HCT116 (cell line): ENCODE results near the gene CRHR1. TPM values are rescaled to one million over a fixed set of nuclear protein-coding genes. Genes with fewer than 3 reads are reported as not detected.

Experiments used
- ATAC-seq: fragments of 200-7000 bp; cut with Tn5 transposase; 2 replicates; pipeline ENCODE4 v1.9.1; 2020; ENCODE audit warnings: mild to moderate bottlenecking, moderate library complexity
- BruUV-seq: library from RNA; stranded (reverse); fragments of 400-500 nt; replicated peaks from 2 replicates; lab custom pipeline; 2021; lab: Mats Ljungman, UMichigan
- CTCF ChIA-PET: fragments of 300-600 bp; sonication (Branson Sonifier 250); formaldehyde crosslinking; loops from one replicate; lab custom pipeline; 2021; ENCODE audit warnings: antibody characterized with exemption; lab: Charles Lee
- POLR2A ChIA-PET: fragments of 300-600, 350-600 bp; sonication (Branson Sonifier 250); formaldehyde crosslinking; loops from one replicate; lab custom pipeline; 2021; ENCODE audit warnings: antibody characterized with exemption; lab: Charles Lee
- RAD21 ChIA-PET, 2 experiments: fragments of 300-600 bp; sonication (Branson Sonifier 250); formaldehyde crosslinking; loops; one replicate each; lab custom pipeline; 2023; ENCODE audit warnings: low total read pairs in 2 of 2; ENCODE audit not compliant: uncharacterized antibody in 2 of 2, unreplicated experiment in 2 of 2, low non-redundant PET in 1 of 2; lab: Charles Lee
- DNase-seq: peaks from one replicate; pipeline ENCODE4 v3.0.0-alpha.2; 2010; ENCODE audit warnings: low read depth, low spot score
- H2AFZ ChIP-seq: fragments of 200-600 bp; shearing (Covaris generic), sonication (generic); 2 replicates; pipeline ENCODE4 v1.6.1; 2017; ENCODE audit warnings: low read depth, mixed run types, mixed read lengths, antibody characterized with exemption, low read length; ENCODE audit not compliant: poor library complexity, severe bottlenecking
- H3K27ac ChIP-seq: 2 replicates; pipeline ENCODE4 v1.5.1; 2012; ENCODE audit warnings: low read depth, low read length
- H3K27me3 ChIP-seq: fragments of 200-600 bp; sonication (generic); 2 replicates; pipeline ENCODE4 v1.6.1; 2016; ENCODE audit warnings: mixed run types, low read length, mixed read lengths; ENCODE audit not compliant: insufficient read depth
- H3K36me3 ChIP-seq, 2 experiments: fragments of 200-500 bp in 1 of 2; fragments of 200-600 bp in 1 of 2; sonication (Bioruptor generic) in 1 of 2; sonication (generic) in 1 of 2; 2 replicates each; pipeline versions ENCODE4 v1.5.1 to v1.6.1; 2014 to 2016; ENCODE audit warnings: low read length in 2 of 2, inconsistent platforms in 1 of 2, mixed read lengths in 1 of 2, mixed run types in 1 of 2; ENCODE audit not compliant: insufficient read depth in 2 of 2, control insufficient read depth in 1 of 2
- H3K4me1 ChIP-seq, 2 experiments: fragments of 200-600 bp in 1 of 2; sonication (generic) in 1 of 2; 2 replicates each; pipeline versions ENCODE4 v1.5.1 to v1.6.1; 2012 to 2017; ENCODE audit warnings: low read length in 2 of 2, inconsistent platforms in 1 of 2, mild to moderate bottlenecking in 1 of 2, mixed read lengths in 1 of 2, mixed run types in 1 of 2, moderate library complexity in 1 of 2; ENCODE audit not compliant: insufficient read depth in 2 of 2, control insufficient read depth in 1 of 2
- H3K4me2 ChIP-seq: fragments of 200-600 bp; sonication (generic); 2 replicates; pipeline ENCODE4 v1.6.1; 2017; ENCODE audit warnings: mixed run types, low read length, mixed read lengths
- H3K4me3 ChIP-seq, 2 experiments: fragments of 200-600 bp in 1 of 2; sonication (generic) in 1 of 2; replicated peaks in 1 of 2; 2 replicates each; pipeline ENCODE4 v1.5.1; 2011 to 2016; ENCODE audit warnings: low read length in 2 of 2, control low read depth in 1 of 2, low read depth in 1 of 2, mild to moderate bottlenecking in 1 of 2, mixed read lengths in 1 of 2, mixed run types in 1 of 2
- H3K79me2 ChIP-seq: fragments of 200-600 bp; sonication (generic); 2 replicates; pipeline ENCODE4 v1.6.1; 2017; ENCODE audit warnings: mild to moderate bottlenecking, mixed run types, low read length, moderate library complexity, mixed read lengths; ENCODE audit not compliant: insufficient read depth
- H3K9ac ChIP-seq: fragments of 200-600 bp; sonication (generic); 2 replicates; pipeline ENCODE4 v1.6.1; 2016; ENCODE audit warnings: low read length, mixed read lengths
- H3K9me2 ChIP-seq: fragments of 200-600 bp; sonication (generic), shearing (Covaris generic); 2 replicates; pipeline ENCODE4 v1.6.1; 2017; ENCODE audit warnings: mixed run types, mild to moderate bottlenecking, moderate library complexity; ENCODE audit not compliant: insufficient read depth
- H3K9me3 ChIP-seq, 2 experiments: fragments of 200-500 bp in 1 of 2; fragments of 200-600 bp in 1 of 2; sonication (Bioruptor generic) in 1 of 2; sonication (generic) in 1 of 2; 2 replicates each; pipeline ENCODE4 v1.6.1; 2014 to 2017; ENCODE audit warnings: low read length in 2 of 2, mixed read lengths in 2 of 2, inconsistent platforms in 1 of 2, low read depth in 1 of 2, mild to moderate bottlenecking in 1 of 2, mixed run types in 1 of 2, moderate library complexity in 1 of 2; ENCODE audit not compliant: control insufficient read depth in 1 of 2, insufficient read depth in 1 of 2
- H4K20me1 ChIP-seq: fragments of 200-600 bp; sonication (generic), shearing (Covaris generic); 2 replicates; pipeline ENCODE4 v1.6.1; 2017; ENCODE audit warnings: mixed run types, mild to moderate bottlenecking, moderate library complexity; ENCODE audit not compliant: insufficient read depth
- ELF1 ChIP-seq: IDR thresholded peaks from 2 replicates; pipeline ENCODE4 v1.6.1; 2012; ENCODE audit warnings: low read depth, borderline replicate concordance
- EZH2phosphoT487 ChIP-seq: fragments of 200-600 bp; IDR thresholded peaks from 2 replicates; pipeline ENCODE4 v1.6.1; 2018; ENCODE audit warnings: antibody characterized with exemption, borderline replicate concordance
- FOSL1 ChIP-seq: IDR thresholded peaks from 2 replicates; pipeline ENCODE4 v1.6.1; 2012; ENCODE audit warnings: low read depth
- POLR2A ChIP-seq: IDR thresholded peaks from 2 replicates; pipeline ENCODE4 v1.7.0; 2011; ENCODE audit warnings: borderline replicate concordance; ENCODE audit not compliant: insufficient read depth, insufficient read length; ENCODE audit errors: extremely low read depth
- RAD21 ChIP-seq: IDR thresholded peaks from 2 replicates; pipeline ENCODE4 v1.6.1; 2012; ENCODE audit warnings: low read depth, mild to moderate bottlenecking
- SRF ChIP-seq: IDR thresholded peaks from 2 replicates; pipeline ENCODE4 v1.6.1; 2012; ENCODE audit warnings: low read depth
- YY1 ChIP-seq: IDR thresholded peaks from 2 replicates; pipeline ENCODE4 v1.6.1; 2011; ENCODE audit warnings: low read length, low read depth, moderate library complexity, mild to moderate bottlenecking; ENCODE audit not compliant: insufficient replicate concordance; ENCODE audit errors: extremely low read depth
- ZFX ChIP-seq: fragments of 450-650 bp; IDR thresholded peaks from 2 replicates; pipeline ENCODE4 v1.6.1; 2017
- ZNF274 ChIP-seq: fragments of 200-500 bp; sonication (Bioruptor generic); IDR thresholded peaks from 2 replicates; pipeline ENCODE4 v1.6.1; 2014; ENCODE audit warnings: mild to moderate bottlenecking, low read depth, low read length, inconsistent platforms
- intact Hi-C: fragments of 100-400 bp; cut with micrococcal nuclease; formaldehyde crosslinking; loops from 2 replicates; pipeline ENCODE4 v1.10.0; 2022
- total RNA-seq: library from RNA; stranded (reverse); gene quantifications from one replicate; pipeline ENCODE4 v1.2.1, GENCODE V29; 2021; ENCODE audit not compliant: unreplicated experiment
- TF ChIP-seq, protein P1 (sequence below): IDR thresholded peaks from 2 replicates; pipeline ENCODE4 v1.6.1; 2012
- TF ChIP-seq, protein P2 (sequence below): IDR thresholded peaks from 2 replicates; pipeline ENCODE4 v1.6.1; 2012

Gene CRHR1
- total RNA-seq, 1 experiment from 2014 or later, result 0.12 TPM

DNA sequence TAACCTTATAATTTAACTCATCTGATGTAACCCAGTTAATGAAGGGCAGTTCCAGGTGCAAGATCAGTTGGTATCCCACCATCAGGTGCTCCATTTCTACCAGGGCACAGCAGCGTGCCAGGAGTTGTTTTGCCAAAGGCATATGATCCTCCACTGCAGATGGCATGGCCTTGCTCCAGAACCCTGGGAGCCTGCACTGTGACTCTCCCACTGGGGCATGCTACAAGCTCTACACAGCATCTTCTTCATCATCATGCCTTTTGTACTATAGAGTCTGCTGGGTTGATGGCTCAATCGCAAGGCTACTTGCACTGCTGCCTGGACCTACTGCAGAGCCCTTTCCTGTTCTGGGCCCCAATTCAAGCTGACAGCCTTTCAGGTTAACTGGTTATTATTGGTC, 98.9 kb downstream of the CRHR1 start:
- DNase-seq, result no peak
- POLR2A ChIA-PET, result no interaction called here
- intact Hi-C loops, result no loop called here

More for the DNA sequence above, 98.9 kb downstream of the CRHR1 start:
- CTCF ChIA-PET, result no interaction called here
- no peaks in the 10 kb centered on the region; the same call in 1 of the 2 replicates for H3K27me3 ChIP-seq
- no peak for ATAC-seq
- no peak overlapping the region for H3K4me3 ChIP-seq
- BruUV-seq, result no TSS peak
- H3K4me2 ChIP-seq, result no peak overlapping the region
- H3K27ac ChIP-seq, result no peak overlapping the region
- H3K9me3 ChIP-seq, result no peaks in the 10 kb centered on the region
- no peak overlapping the region for H3K9ac ChIP-seq
- RAD21 ChIA-PET, result no interaction called here
- no peaks in the 10 kb centered on the region for H3K9me2 ChIP-seq
- H2AFZ ChIP-seq, result no peak overlapping the region
- H3K36me3 ChIP-seq, result no peaks in the 10 kb centered on the region
- TF ChIP-seq, protein P1, sequence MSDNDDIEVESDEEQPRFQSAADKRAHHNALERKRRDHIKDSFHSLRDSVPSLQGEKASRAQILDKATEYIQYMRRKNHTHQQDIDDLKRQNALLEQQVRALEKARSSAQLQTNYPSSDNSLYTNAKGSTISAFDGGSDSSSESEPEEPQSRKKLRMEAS, result no peak
- TF ChIP-seq YY1 (no peak), EZH2phosphoT487 (no peak), FOSL1 (no peak), ZNF274 (no peak), ELF1 (no peak), ZFX (no peak), POLR2A (no peak), SRF (no peak), RAD21 (no peak)
- TF ChIP-seq, protein P2, sequence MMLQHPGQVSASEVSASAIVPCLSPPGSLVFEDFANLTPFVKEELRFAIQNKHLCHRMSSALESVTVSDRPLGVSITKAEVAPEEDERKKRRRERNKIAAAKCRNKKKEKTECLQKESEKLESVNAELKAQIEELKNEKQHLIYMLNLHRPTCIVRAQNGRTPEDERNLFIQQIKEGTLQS, result no peak
- TF ChIP-seq, all 23 proteins: peak for 0
- H3K79me2 ChIP-seq, result no peaks in the 10 kb centered on the region
- H4K20me1 ChIP-seq, result no peaks in the 10 kb centered on the region
- no peaks in the 10 kb centered on the region for H3K4me1 ChIP-seq

Other genes with a start within 250 kb of the CRHR1 start
- not detected for gene SPPL2C, start 60.6 kb downstream of the CRHR1 start, total RNA-seq
- gene MAPT, start 110.2 kb downstream of the CRHR1 start, total RNA-seq, result 37.5 TPM
- not detected for gene STH, start 214.9 kb downstream of the CRHR1 start, total RNA-seq